Esophagus muscularis mucosa (tissue), 4 donors: Measurements from ENCODE around the gene RASA4. TPM values are rescaled to one million over a fixed set of nuclear protein-coding genes. Genes with fewer than 3 reads are reported as not detected.
"Not testable (repeated sequence)": the region's sequence is repeated elsewhere in the genome, so short reads cannot be mapped to it uniquely, and the experiment has no call there.

Experiments used
- DNase-seq: peaks from one replicate; pipeline ENCODE4 v3.0.0-alpha.2; 2017; ENCODE audit errors: extremely low spot score
- H3K27ac ChIP-seq, 4 donors: fragments of 200-600 bp; sonication (generic); replicated peaks in 1 of 4; 1 replicate in 3 of 4; 2 replicates in 1 of 4; pipeline ENCODE4 v1.5.1; 2016 to 2019; ENCODE audit warnings: mild to moderate bottlenecking in 1 of 4
- H3K27me3 ChIP-seq, 4 donors: fragments of 200-600 bp; sonication (generic); one replicate each; pipeline versions ENCODE4 v1.5.1 to v1.6.0; 2016 to 2019
- H3K36me3 ChIP-seq, 4 donors: fragments of 200-600 bp; sonication (generic); one replicate each; pipeline ENCODE4 v1.5.1; 2016 to 2019
- H3K4me1 ChIP-seq, 4 donors: fragments of 200-600 bp; sonication (generic); one replicate each; pipeline ENCODE4 v1.5.1; 2016 to 2019
- H3K4me3 ChIP-seq, 4 donors: fragments of 200-600 bp; sonication (generic); 1 replicate in 2 of 4; 2 replicates in 2 of 4; pipeline ENCODE4 v1.5.1; 2016 to 2019; ENCODE audit warnings: mild to moderate bottlenecking in 4 of 4, moderate library complexity in 1 of 4
- H3K9me3 ChIP-seq, 4 donors: fragments of 200-600 bp; sonication (generic); 1 replicate in 3 of 4; 2 replicates in 1 of 4; pipeline ENCODE4 v1.5.1; 2016 to 2019
- WGBS: methylation state at CpG from one replicate; pipeline ENCODE4 v1.1.5; 2018; 5-methylcytosine and 5-hydroxymethylcytosine counted together
- intact Hi-C: fragments of 100-400 bp; cut with DNase I; formaldehyde crosslinking; loops from one replicate; pipeline ENCODE4 v1.15.1; 2023
- total RNA-seq, 4 donors: library from RNA; depleted of rRNA; stranded (reverse); fragments of >200 nt; gene quantifications; one replicate each; pipeline versions ENCODE4 v1.1.0 to v1.2.1, GENCODE V29; 2016

Gene RASA4
- 10 to 100 TPM; 32.0 to 73.9 (median 39.7) TPM for total RNA-seq

GRCh38 chr7:102616507-102617125 is at the start of gene RASA4:
RASA4 (minus strand) TSS chr7:102616756; CDS start chr7:102616689, 67 bp downstream.
- H3K4me1 ChIP-seq, H3K36me3 ChIP-seq, intact Hi-C loops, H3K27me3 ChIP-seq, H3K9me3 ChIP-seq: not testable (repeated sequence)
- peak; percentile 87 for DNase-seq
- no CpG with 5 or more reads among the region's 62 CpGs for WGBS
- peak within 1 kb of the TSS in 2 of 4 donors; percentile 62 for H3K27ac ChIP-seq
- peak within 1 kb of the TSS; percentile 51 to 64 (median 54) for H3K4me3 ChIP-seq

GRCh38 chr7:102664765-102665164 is 48.2 kb upstream of the RASA4 start:
- H3K36me3 ChIP-seq, H3K9me3 ChIP-seq, H3K27me3 ChIP-seq, H3K27ac ChIP-seq, intact Hi-C loops, H3K4me3 ChIP-seq, H3K4me1 ChIP-seq, DNase-seq: not testable (repeated sequence)
- WGBS: no CpG with 5 or more reads among the region's 11 CpGs

- H3K4me3 ChIP-seq, H3K4me1 ChIP-seq, H3K36me3 ChIP-seq, H3K27ac ChIP-seq, H3K27me3 ChIP-seq, H3K9me3 ChIP-seq, DNase-seq, intact Hi-C loops: not testable (repeated sequence)
- WGBS: no CpG with 5 or more reads among the region's 4 CpGs
Measured at GRCh38 chr7:102649924-102650323, 33.4 kb upstream of the RASA4 start, which contains the start of gene SPDYE2B. SPDYE2B (plus strand) TSS chr7:102650319; CDS start chr7:102652349, 2,030 bp downstream.

- H3K27me3 ChIP-seq, DNase-seq, intact Hi-C loops, H3K4me1 ChIP-seq, H3K4me3 ChIP-seq, H3K9me3 ChIP-seq, H3K36me3 ChIP-seq, H3K27ac ChIP-seq: not testable (repeated sequence)
- 92% methylated on average over 7 of the region's 7 CpGs for WGBS
Measured at GRCh38 chr7:102647813-102648212, 31.3 kb upstream of the RASA4 start.

DNA sequence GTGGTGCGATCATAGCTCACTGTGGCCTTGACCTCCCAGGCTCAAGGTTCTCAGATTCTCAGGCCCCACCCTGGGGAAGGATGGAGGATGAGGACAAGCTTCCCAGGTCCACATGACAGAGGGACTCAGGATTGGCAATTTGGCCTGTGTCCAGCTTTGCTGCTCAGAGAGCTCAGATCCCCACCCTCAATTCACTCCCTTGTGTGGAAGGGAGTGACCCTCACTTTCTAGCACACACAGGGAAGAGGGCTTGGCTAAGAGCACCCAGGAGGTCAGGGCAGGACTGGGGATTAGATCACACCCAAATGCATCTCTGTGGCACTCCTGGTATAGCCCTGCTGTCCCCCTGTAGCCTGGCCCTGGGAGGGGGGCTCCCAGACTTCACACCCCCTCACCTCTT is 26.8 kb upstream of the RASA4 start:
- DNase-seq, H3K4me3 ChIP-seq, intact Hi-C loops, H3K27me3 ChIP-seq, H3K36me3 ChIP-seq, H3K27ac ChIP-seq, H3K4me1 ChIP-seq, H3K9me3 ChIP-seq: not testable (repeated sequence)
- no CpG with 5 or more reads among the region's 1 CpG for WGBS

GRCh38 chr7:102642691-102643090 is 26.1 kb upstream of the RASA4 start, which contains the start of gene UPK3BL1:
UPK3BL1 (minus strand) TSS chr7:102642791; CDS start chr7:102642741, 50 bp downstream.
- WGBS: no CpG with 5 or more reads among the region's 9 CpGs
- H3K27me3 ChIP-seq, H3K4me1 ChIP-seq, H3K9me3 ChIP-seq, DNase-seq, H3K27ac ChIP-seq, intact Hi-C loops, H3K4me3 ChIP-seq, H3K36me3 ChIP-seq: not testable (repeated sequence)

GRCh38 chr7:102638848-102639247 is 22.3 kb upstream of the RASA4 start:
- H3K4me3 ChIP-seq, H3K27ac ChIP-seq, DNase-seq, H3K9me3 ChIP-seq, intact Hi-C loops, H3K27me3 ChIP-seq, H3K4me1 ChIP-seq: not testable (repeated sequence)
- WGBS: 94% methylated on average over 6 of the region's 11 CpGs
- peaks cover 0 to 14% (median 0%) of the 10 kb centered on the region in 4 donors for H3K36me3 ChIP-seq

DNA sequence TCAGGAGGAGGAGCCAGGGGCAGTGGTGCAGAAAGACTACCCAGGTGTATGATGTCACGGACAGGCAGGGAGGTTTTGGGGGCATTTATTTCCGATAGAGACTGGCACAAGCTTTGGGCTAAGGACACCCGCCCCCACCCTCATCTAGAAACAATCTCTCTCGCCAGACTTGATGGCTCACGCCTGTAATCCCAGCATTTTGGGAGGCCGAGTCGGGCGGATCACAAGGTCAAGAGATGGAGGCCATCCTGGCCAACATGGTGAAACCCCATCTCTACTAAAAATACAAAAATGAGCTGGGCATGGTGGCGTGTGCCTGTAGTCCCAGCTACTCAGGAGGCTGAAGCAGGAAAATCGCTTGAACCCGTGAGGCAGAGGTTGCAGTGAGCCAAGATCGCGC is 20.4 kb upstream of the RASA4 start:
- H3K27me3 ChIP-seq, DNase-seq, intact Hi-C loops, H3K9me3 ChIP-seq, H3K4me3 ChIP-seq, H3K27ac ChIP-seq, H3K4me1 ChIP-seq: not testable (repeated sequence)
- H3K36me3 ChIP-seq: peaks cover 0 to 14% (median 0%) of the 10 kb centered on the region in 4 donors
- 84% methylated on average over 8 of the region's 13 CpGs for WGBS

- H3K27ac ChIP-seq, intact Hi-C loops, H3K4me3 ChIP-seq, H3K27me3 ChIP-seq, H3K4me1 ChIP-seq, DNase-seq, H3K9me3 ChIP-seq: not testable (repeated sequence)
- no CpG with 5 or more reads among the region's 5 CpGs for WGBS
- peaks cover 0 to 14% (median 0%) of the 10 kb centered on the region in 4 donors for H3K36me3 ChIP-seq
Measured at GRCh38 chr7:102635354-102635753, 18.8 kb upstream of the RASA4 start.

- H3K27ac ChIP-seq, H3K4me1 ChIP-seq, DNase-seq, H3K9me3 ChIP-seq, H3K4me3 ChIP-seq, intact Hi-C loops, H3K27me3 ChIP-seq: not testable (repeated sequence)
- WGBS: 83% methylated on average over 2 of the region's 6 CpGs
- H3K36me3 ChIP-seq: peaks cover 0 to 14% (median 0%) of the 10 kb centered on the region in 4 donors
Measured at GRCh38 chr7:102634299-102634698, 17.7 kb upstream of the RASA4 start.

DNA sequence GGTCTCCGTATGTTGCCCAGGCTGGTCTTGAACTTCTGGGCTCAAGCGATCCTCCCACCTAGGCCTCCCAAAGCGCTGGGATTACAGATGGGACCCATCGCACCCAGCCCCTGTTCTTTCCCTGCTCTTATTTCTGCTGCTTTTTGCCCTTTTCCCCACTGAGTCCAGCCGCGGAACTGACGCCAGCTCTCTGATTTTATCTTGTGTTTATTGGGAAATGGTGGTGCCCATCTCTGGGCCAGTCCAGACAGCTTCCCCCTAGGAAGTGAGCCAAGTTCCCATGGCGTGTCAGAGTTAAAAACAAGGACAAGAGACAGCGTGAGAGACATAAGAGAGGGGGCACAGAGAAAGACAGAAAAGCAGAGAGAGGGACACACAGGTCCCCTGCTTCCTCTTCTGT is 14.1 kb upstream of the RASA4 start:
- H3K9me3 ChIP-seq, H3K4me1 ChIP-seq, H3K27me3 ChIP-seq, DNase-seq, H3K36me3 ChIP-seq, intact Hi-C loops, H3K4me3 ChIP-seq, H3K27ac ChIP-seq: not testable (repeated sequence)
- 60% methylated on average over 6 of the region's 9 CpGs for WGBS

- H3K27me3 ChIP-seq, H3K4me3 ChIP-seq, DNase-seq, H3K4me1 ChIP-seq, H3K36me3 ChIP-seq, H3K27ac ChIP-seq, H3K9me3 ChIP-seq, intact Hi-C loops: not testable (repeated sequence)
- no CpG with 5 or more reads among the region's 8 CpGs for WGBS
Measured at GRCh38 chr7:102627271-102627904, 10.8 kb upstream of the RASA4 start.

DNA sequence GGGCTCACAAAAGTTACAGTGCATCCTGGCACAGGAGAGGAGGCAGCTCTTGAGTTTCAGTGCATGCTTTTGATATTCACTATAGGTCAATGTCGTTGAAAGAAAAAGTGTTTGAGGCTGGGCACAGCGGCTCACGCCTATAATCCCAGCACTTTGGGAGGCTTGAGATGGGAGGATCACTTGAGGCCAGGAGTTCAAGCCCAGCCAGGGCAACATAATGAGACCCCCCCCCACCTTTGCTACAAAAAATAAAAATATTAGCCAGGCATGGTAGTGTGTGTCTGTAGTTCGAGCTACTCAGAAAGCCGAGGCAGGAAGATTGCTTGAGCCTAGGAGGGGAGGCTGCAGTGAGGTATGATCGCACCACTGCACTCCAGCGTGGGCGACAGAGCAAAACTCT is 1.6 kb upstream of the RASA4 start:
- WGBS: no CpG with 5 or more reads among the region's 8 CpGs
- H3K4me3 ChIP-seq, H3K9me3 ChIP-seq, H3K4me1 ChIP-seq, H3K36me3 ChIP-seq, intact Hi-C loops, H3K27ac ChIP-seq, H3K27me3 ChIP-seq: not testable (repeated sequence)
- peak; percentile 75 for DNase-seq
